Chondrocyte (in vitro differentiated cells): ENCODE results near the gene WWC1. TPM values are rescaled to one million over a fixed set of nuclear protein-coding genes. Genes with fewer than 3 reads are reported as not detected.

Experiments
- DNase-seq: peaks from one replicate; pipeline ENCODE4 v3.0.0; 2021; ENCODE audit warnings: mixed read lengths, low spot score
- H3K27ac Mint-ChIP-seq: one replicate; pipeline ENCODE4 v1.8.0; 2021; ENCODE audit warnings: mild to moderate bottlenecking, moderate library complexity, mixed read lengths; ENCODE audit not compliant: unreplicated experiment
- H3K27me3 Mint-ChIP-seq: 2 replicates; pipeline ENCODE4 v1.8.0; 2021; ENCODE audit warnings: low read depth, mixed read lengths
- H3K36me3 Mint-ChIP-seq: 2 replicates; pipeline ENCODE4 v1.8.0; 2021; ENCODE audit warnings: low read depth, mixed read lengths
- H3K4me1 Mint-ChIP-seq: 2 replicates; pipeline ENCODE4 v1.8.0; 2021; ENCODE audit warnings: low read depth, mild to moderate bottlenecking, mixed read lengths
- H3K4me3 Mint-ChIP-seq: one replicate; pipeline ENCODE4 v1.8.0; 2021; ENCODE audit warnings: mild to moderate bottlenecking, moderate library complexity, mixed read lengths; ENCODE audit not compliant: unreplicated experiment
- H3K9me3 Mint-ChIP-seq: 2 replicates; pipeline ENCODE4 v1.8.0; 2021; ENCODE audit warnings: low read depth, mixed read lengths
- total RNA-seq: library from RNA; stranded (reverse); gene quantifications from 3 replicates; pipeline ENCODE4 v1.2.1, GENCODE V29; 2021
- TF ChIP-seq, protein P1 (sequence below): fragments of 200-600 bp; sonication (generic); IDR thresholded peaks from 2 replicates; pipeline ENCODE4 v1.5.0; 2021; ENCODE audit warnings: antibody characterized with exemption, mild to moderate bottlenecking, moderate library complexity

Gene WWC1
- total RNA-seq, 1 donor from 2014 or later = 2.1 TPM

DNA sequence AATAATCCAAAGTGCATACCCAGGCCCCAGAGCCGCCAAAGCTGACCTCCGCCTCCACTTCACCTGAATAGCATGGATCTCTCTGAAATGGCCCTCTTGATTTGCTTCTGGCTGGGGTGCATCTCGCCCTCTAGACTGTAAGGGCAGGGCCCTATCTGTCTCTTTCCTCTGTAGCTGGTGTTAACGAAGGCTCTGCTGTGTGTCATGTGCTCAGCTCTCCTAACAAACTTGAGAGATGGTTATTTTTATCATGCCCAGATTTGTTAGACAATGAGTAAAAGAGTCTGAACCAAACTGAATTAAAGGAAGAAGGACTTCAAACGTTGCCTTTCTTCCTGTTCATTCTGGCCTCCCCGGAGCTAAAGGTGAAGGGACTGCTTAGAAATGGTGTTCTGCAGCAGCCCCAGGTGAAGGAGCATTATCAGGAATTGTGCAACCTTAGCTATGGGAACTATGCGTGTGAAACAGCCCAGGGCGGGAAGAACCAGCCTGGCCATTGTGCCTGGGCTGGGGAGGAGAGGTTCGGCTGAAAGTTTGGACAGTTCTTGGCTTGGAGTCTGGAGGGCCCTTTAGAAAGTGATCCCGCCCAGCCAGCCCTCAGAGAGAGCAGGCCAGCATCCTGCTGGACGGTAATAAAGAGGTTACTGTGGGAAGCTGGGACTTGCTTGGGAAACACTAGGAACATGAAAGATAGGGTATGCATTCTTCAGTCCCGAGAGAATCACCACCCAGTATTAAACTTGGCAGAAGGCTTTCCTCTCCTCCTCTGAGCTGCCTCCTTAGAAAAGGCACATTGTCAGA is 73.5 kb downstream of the WWC1 start:
- TF ChIP-seq, protein P1, sequence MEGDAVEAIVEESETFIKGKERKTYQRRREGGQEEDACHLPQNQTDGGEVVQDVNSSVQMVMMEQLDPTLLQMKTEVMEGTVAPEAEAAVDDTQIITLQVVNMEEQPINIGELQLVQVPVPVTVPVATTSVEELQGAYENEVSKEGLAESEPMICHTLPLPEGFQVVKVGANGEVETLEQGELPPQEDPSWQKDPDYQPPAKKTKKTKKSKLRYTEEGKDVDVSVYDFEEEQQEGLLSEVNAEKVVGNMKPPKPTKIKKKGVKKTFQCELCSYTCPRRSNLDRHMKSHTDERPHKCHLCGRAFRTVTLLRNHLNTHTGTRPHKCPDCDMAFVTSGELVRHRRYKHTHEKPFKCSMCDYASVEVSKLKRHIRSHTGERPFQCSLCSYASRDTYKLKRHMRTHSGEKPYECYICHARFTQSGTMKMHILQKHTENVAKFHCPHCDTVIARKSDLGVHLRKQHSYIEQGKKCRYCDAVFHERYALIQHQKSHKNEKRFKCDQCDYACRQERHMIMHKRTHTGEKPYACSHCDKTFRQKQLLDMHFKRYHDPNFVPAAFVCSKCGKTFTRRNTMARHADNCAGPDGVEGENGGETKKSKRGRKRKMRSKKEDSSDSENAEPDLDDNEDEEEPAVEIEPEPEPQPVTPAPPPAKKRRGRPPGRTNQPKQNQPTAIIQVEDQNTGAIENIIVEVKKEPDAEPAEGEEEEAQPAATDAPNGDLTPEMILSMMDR = no peak
- no peaks in the 10 kb centered on the region for H3K9me3 Mint-ChIP-seq
- H3K4me3 Mint-ChIP-seq = no peak overlapping the region

DNA sequence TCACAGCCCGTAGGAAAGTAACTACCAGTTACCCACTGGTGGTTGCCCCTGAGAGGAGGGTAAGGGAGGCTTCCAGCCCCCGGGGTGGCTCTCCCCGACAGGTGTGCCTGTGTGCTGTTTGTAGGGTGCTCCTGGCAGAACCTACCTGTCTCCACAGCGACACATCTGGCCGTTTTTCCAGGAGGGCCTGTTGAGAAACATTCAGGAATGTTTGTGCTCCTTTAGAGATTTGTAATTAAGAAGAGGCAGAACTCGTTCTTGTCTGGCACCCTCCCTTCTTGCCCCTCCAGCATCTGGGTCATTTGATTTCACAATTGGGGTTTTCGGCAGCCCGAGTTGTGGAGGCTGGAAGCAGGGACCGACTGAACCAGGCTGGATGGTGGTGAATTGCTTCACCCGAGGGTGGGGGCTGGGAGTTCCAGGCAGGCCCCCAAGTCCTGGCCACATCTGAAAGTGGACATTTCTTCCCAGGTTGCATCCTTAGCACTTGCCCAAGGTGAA is 74.2 kb downstream of the WWC1 start:
- Mint-ChIP-seq H3K4me1 (peaks cover 15% of the 10 kb centered on the region), H3K9me3 (no peaks in the 10 kb centered on the region), H3K4me3 (no peak overlapping the region), H3K27me3 (no peaks in the 10 kb centered on the region), H3K27ac (peak overlapping the region; percentile 72), H3K36me3 (no peaks in the 10 kb centered on the region)
- TF ChIP-seq, protein P1 = peak; percentile 32
- DNase-seq = no peak

More for the DNA sequence above, 73.5 kb downstream of the WWC1 start:
- Mint-ChIP-seq H3K27me3 (no peaks in the 10 kb centered on the region), H3K36me3 (no peaks in the 10 kb centered on the region), H3K27ac (no peak overlapping the region), H3K4me1 (peaks cover 15% of the 10 kb centered on the region)
- DNase-seq = no peak

DNA sequence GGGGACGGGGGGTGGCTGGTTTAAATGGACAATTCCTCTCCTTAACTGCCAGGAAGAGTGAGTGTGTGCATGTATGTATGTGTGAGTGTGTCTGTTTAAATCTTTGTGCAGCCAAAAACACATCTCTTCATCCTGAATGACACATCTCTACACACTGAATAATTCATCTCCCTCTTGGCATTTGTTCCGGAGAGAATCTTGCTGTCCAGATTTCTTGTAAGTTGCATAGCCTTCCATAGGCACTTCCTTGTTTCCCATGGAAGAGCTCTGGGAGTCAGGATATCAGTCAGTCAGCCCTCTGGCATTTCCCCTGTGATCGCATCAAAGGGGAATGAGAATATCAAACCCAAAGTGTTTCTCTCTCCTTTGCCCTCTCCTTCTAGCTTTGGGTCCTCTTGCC is 74.7 kb downstream of the WWC1 start:
- H3K9me3 Mint-ChIP-seq = no peaks in the 10 kb centered on the region
- no peak for DNase-seq
- H3K4me1 Mint-ChIP-seq = peaks cover 15% of the 10 kb centered on the region
- no peaks in the 10 kb centered on the region for H3K36me3 Mint-ChIP-seq
- H3K4me3 Mint-ChIP-seq = no peak overlapping the region
- TF ChIP-seq, protein P1 = no peak
- no peaks in the 10 kb centered on the region for H3K27me3 Mint-ChIP-seq
- H3K27ac Mint-ChIP-seq = peak overlapping the region; percentile 72

DNA sequence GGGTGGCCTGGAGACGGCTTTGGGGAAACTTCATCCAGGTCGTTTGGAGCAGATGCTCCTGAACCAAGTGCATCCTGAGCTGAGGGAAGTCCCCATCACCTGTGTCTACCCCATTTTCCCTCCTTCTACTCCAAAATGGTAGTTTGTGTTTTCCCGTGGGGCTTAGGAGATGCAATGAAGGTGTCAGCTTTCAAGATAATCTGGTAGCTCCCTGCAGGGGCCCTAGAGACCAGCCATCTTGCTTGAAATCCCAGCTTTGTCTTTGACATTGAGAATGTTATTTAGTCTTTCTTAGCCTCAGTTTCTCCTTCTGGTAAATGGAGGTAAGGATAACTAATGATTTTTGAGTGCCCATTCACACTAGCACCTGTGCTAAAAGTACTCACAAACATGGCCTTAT is 77.4 kb downstream of the WWC1 start:
- no peak for DNase-seq
- no peaks in the 10 kb centered on the region for H3K9me3 Mint-ChIP-seq
- H3K27ac Mint-ChIP-seq = no peak overlapping the region
- H3K4me1 Mint-ChIP-seq = peaks cover 15% of the 10 kb centered on the region
- H3K36me3 Mint-ChIP-seq = no peaks in the 10 kb centered on the region
- H3K4me3 Mint-ChIP-seq = no peak overlapping the region
- H3K27me3 Mint-ChIP-seq = no peaks in the 10 kb centered on the region
- TF ChIP-seq, protein P1 = no peak

DNA sequence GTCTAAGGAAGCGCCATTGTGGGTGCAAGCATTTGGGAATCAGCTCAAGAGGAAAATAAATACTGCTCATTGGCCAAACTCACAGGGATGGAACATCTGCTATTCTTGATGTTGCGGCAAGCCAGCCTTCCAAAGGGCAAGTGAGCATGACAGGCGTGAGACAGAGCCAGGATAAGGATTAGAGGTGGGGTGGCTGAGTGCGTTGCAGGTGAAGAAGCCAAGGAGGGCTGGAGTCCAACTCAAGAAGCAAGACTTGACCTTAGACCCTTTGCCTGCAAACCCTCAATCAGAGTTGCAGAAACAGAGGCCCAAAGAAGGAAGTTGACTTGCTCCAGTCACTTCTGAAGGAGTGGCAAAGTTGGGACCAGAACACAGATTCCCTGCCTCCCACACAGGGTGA is 79.4 kb downstream of the WWC1 start:
- Mint-ChIP-seq H3K4me1 (peaks cover 7% of the 10 kb centered on the region), H3K27ac (no peak overlapping the region), H3K36me3 (no peaks in the 10 kb centered on the region), H3K9me3 (no peaks in the 10 kb centered on the region), H3K27me3 (no peaks in the 10 kb centered on the region), H3K4me3 (no peak overlapping the region)
- TF ChIP-seq, protein P1 = no peak
- no peak for DNase-seq
